Stimulated activated CD8-positive, alpha-beta memory T cell treated with anti-CD3 and anti-CD28 coated beads, Interleukin-7, amount 100 ng/mL, for 1 hour (primary cell): Measurements from ENCODE around the gene SERPINB7.
"Not testable (repeated sequence)": the region's sequence is repeated elsewhere in the genome, so short reads cannot be mapped to it uniquely, and the experiment has no call there.

Source experiments
- DNase-seq, 2 donors: peaks; one replicate each; pipeline ENCODE4 v3.0.0-alpha.2; 2020; ENCODE audit warnings: low read depth in 2 of 2

Gene SERPINB7, protein sequence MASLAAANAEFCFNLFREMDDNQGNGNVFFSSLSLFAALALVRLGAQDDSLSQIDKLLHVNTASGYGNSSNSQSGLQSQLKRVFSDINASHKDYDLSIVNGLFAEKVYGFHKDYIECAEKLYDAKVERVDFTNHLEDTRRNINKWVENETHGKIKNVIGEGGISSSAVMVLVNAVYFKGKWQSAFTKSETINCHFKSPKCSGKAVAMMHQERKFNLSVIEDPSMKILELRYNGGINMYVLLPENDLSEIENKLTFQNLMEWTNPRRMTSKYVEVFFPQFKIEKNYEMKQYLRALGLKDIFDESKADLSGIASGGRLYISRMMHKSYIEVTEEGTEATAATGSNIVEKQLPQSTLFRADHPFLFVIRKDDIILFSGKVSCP

DNA sequence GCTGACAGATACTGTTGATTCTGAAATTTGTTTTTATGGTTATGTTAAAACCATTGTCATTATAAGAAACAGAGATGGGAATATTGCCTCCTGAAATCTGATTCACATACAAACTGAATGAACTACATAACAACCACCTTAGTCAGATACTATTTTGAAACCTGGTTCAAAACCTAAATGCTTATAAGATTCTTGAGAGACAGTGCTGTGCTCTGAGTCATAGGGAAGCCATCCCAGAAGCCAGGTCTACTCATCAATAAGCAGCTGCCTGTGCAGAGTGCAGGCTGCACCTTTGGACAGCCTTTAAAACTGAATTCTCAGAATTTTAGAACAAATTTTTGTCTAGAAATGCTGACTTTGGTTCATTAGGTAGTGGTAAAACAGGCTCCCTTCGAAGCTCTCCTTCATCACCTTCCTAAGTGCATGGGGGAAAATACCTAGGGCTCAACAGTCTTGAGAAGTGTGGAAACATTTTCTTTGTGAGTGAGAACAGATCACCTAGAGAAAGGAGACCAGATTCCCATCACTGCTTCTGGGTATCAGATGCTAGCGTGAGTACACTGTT lies at the start of gene SERPINB7:
Gene SERPINB7, plus strand, starts transcription at position 253 of the 565 bp plus-strand sequence. CDS start 6,955 bp downstream, outside the sequence.
- DNase-seq: no peak

DNA sequence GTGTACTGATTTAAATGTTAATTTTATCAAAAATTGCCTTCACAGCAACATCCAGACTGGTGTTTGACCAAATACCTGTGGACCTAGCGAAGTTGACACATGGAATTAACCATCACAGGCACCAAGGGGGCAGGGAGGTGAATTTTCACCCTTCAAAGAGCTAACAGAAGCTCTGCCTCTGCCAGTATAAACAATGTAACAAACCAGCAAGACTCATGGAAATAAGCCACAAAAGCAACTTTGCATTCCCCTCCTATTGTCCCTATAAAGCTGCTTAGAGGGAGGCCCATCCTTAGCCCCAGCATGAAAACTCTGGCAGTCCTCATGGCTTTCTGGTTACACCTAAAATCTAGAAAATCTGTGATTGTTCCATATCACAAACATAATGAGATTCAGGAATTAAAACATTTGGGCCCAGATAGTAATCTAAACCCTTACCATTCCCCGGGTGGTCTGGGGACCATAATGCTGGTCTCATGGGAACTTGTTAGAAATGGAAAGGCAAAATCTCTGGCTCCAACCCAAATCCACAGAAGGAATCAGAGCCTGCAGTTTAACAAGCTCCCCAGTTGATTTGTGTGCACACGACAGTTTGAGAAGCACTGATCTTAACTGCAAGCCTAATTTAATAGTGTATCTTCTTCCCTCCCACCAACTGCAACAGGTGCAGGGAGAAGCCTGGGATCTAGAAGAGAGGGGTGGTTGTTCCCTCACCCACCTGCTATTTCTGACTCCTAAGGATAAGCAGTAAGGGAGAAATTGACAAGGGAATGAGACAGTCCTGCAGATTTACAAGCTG lies 49.3 kb upstream of the SERPINB7 start:
- DNase-seq: no peak

DNA sequence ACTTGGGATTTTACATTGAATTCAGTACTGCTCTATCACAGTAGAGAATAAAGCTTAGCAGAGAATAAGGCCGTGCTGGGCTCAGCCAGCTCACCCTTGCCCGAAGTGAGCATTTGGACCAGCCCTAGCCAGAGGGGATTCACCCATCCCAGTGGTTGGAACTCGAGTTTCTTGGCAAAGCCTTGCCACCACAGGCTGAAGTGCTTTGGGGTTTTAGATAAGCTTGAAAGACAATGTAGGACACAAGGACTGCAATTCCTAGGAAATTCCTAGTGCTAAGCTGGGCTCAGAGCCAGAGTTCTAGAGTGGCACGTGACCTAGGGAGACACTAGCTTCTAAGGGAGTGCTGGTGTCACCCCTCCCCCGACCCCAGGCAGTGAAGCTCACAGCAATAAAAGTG lies 44.4 kb upstream of the SERPINB7 start:
- no peak for DNase-seq

DNA sequence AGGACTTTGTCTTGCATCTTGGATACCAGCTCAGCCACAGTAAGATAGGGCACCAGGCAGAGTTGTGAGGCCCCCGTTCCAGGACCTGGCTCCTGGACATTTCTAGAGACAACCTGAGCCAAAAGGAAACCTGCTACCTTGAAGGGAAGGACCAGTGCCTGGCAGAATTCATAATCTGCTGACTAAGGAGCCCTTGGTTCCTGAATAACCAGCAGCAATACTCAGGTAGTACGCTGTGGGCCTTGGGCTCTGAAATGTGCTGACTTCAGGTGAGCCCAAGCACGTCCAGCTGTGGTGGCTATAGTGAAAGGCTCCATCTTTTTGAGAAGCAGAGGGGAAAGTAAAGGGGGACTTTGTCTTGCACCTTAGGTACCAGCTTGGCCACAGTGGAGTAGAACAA lies 44.0 kb upstream of the SERPINB7 start:
- no peak for DNase-seq

DNA sequence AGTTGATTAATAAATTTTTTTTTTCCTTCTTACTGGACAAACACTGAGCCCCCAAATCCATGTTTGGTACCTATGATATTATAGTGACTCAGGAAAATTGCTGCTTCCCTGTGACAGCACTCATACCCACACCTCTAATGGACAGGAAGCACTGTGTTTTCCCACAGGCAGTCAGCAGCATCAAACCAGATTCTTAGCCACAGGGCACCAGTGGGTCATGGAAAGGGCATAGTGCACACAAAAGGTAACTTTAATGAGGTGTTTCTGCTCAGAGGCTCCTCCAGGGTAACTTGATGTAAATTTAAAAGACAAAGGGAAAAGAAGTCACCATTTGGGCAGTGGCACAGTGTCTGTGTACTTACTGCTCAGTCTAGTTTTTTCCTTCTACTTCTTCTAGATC lies 38.3 kb upstream of the SERPINB7 start:
- no peak for DNase-seq

DNA sequence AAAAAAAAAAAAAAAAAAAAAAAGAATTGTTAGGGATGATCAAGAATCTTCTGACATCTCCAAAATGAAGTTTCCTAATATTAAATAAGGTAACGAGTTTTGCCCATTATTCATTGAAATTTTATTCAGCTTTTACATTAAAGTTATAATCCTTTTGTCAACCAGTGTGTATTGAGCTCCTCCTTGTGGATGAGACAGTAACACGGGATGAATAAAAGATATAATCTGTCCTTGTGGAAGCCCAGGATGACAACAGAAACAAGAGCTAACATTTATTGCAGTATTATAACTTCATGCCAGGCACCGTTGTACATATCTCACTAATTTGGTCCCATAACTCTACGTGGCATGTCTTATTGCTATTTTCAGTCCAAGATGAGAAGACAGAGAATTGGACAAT lies 33.4 kb upstream of the SERPINB7 start:
- DNase-seq: no peak

DNA sequence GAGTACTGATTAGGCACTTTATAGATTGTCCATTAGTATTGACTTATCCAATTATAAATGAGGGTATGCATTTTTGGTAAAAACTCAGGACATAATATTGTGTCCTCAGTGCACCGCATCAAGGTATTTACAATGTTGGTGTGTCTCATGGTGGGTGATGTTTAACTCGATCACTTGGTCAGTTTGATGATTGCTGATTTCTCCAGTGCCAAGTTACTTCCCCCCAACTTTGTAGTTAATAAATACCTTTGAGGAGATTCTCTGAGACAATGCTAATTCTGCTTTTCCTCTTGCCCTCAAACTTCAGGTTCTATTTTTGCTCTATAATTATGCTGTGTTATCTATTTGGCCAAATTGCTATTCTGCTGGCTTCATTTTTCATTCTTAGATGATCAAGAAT lies 28.2 kb upstream of the SERPINB7 start:
- DNase-seq: no peak

DNA sequence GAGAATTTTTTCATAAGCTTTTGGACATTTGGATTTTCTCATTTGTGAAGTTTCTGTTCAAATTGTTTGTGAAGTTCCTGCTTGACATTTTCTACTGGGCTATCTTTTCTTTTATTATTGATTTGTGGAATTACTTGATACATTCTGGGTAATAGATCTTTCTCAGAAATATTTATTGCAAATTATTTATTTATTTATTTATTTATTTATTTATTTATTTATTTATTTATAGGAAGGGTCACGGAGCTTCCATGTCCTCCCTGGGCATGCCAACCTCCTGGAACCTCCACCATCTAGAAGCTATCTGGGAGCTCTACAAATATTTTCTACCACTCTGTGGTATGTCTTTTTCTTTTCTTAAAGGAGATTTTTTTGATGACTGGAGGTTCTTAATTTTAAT lies 25.7 kb upstream of the SERPINB7 start:
- DNase-seq: no peak

DNA sequence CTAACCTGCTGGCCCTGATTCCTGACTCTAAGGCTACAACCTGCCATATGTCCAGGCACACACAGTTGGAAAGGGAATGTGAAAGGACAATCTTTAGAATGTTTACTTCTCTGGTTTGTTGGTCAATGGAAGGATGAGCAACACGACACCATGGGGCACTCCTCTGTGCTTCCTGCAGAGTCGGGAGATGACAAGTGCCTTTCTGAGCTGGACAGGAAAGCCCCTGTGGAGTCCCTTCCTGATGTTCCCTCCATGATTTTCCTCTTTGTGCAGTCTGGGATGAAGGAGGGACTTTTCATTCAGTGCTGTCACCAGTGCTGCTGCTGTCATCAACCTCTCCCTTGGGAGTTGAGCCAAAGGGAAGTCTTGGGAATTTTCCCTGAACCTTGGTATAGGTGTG lies 22.6 kb upstream of the SERPINB7 start:
- no peak for DNase-seq

DNA sequence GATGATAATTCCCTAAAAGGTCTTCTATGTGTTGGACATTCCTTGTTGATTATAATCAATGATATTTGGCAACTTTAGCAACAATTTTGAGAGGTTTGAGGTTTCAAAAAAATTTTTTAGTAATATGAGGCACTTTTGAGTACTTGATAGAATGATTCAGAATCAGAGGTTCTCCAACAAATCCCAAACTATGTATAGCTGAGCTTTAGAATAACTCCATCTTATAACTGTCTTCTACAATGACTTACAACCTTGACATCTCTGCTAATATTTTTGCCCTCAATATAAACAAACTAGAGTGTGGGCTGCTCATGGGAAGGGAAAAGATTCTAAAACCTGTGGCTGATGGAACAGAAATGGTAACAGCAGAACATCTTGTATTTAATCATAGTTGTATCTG lies 21.5 kb upstream of the SERPINB7 start:
- no peak for DNase-seq

DNA sequence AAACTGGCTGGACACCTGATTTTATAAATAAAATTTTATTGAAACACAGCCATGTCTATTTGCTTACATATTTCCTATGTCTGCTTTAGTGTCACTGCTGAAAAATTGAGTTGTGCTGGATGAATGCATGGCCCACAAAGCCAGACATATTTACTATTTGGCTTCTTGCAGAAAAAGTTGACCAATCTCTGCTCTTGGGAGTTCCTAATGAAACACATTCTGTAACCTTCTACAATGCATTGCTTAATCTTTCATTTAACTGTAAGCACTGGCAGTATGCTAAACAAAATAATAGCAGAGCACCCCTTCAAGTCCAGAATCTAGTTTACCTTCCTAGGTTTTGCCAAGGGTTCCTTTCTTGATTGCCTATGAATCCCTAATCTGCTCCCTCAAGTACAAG lies 17.7 kb upstream of the SERPINB7 start:
- no peak for DNase-seq

DNA sequence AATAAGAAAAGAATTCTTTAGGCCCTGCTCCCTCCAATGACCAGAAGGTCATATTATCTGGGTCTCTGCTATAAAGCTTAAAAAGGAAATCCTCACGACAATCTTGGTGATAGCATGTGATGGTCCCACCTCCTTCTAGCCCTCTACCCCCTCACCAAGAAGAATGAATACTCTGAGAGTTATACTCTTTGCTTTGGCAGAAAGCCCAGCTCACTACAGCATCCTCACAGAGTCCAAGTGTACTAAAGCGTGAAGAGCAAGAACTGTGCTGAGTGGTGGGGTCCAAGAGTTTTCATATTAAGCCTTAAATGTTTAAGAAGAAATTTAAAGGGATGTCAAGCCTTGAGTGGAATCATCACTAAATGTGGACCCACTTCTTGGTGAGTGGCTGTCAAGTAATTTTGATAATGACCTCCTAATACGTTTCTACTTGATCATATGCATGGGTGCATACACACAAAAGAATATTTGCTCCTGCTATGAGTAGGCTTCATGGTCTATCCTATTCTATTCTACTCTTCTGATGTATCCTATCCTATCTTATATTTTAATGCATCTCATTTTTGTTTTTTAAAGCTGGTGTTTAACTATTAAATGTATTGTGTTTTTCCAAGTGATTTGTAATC lies 16.5 kb upstream of the SERPINB7 start:
- no peak for DNase-seq

DNA sequence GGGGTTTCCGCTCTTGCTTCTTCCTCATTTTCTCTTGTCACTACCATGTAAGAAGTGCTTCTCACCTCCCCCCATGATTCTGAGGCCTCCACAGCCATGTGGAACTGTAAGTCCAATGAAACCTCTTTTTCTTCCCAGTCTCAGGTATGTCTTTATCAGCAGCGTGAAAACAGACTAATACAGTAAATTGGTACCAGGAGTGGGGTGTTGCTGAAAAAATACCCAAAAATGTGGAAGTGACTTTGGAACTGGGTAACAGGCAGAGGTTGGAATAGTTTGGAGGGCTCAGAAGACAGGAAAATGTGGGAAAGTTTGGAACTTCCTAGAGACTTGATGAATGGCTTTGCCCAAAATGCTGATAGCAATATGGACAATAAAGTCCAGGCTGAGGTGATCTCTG lies 15.4 kb upstream of the SERPINB7 start:
- DNase-seq: not testable (repeated sequence)

DNA sequence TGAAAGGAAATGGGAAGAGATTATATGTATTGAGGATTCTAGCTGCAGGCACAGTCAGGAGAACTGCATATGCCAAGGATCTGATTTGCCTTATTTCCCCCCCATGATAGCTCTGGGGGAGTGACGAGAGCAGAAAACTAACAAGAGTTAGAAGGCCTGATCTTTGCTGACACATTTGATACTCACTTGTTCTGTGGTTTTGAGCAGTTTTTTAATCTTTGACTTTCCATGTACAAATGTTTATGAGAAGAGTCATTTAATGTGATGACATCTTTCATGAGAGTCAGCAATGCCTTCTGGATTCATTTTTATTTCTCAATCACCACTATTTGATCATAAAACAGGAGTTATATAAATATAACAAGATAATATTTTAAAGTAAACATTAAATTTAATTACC lies 12.7 kb upstream of the SERPINB7 start:
- no peak for DNase-seq

DNA sequence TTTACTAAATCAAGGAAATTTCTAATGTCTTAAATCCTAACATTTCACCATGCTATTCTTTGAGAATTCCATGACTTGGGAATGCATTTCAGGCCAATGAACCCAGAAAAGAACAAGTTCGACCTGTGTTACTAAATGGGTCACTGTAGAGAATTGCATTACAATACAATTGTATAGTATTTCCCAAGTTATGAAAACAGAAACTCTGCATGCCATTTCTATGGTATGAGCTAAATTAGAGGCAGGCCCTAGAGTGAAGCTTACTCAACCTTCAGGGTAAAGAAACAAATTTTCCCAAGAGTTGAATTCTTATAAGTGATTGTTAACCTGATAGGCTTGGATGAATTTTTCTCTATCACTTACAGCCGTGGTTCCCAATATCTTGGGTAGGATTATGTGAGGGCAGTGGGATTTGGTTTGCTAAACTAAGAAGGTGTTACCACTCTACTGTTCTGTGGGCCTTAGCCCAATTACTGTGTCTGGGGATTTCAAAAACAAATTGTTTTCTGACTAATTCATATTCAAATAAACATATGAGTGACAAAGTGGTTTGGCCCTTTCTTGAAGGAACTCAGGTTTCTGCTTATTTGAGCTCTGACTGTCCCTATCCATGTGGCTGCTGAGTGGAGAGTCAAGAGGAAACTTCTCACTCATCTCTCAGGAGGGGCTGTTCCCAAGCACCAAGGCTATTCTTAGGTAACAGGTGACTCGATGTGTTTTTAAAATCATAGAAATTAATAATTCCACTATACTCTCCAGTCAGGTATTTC lies 11.2 kb upstream of the SERPINB7 start:
- no peak for DNase-seq

DNA sequence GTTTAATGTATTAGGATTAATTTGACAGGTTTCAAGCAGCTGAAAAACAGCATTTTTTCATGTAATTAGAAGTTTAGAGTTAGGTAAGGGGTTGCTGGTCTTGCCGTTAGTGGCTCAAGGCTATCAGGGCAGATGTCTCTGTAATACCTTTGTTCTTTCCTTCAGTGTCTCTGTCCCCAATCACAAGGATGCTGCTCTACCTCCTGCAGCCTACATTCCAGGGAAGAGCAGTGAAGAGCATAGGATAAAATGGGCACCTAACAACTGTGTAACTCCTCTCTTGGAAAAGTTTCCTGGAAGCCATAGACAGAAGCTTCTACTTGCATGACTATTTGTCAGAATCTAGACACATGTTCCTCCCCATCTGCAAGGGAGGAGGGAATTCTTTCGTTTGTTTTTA lies 9.4 kb upstream of the SERPINB7 start:
- no peak for DNase-seq

DNA sequence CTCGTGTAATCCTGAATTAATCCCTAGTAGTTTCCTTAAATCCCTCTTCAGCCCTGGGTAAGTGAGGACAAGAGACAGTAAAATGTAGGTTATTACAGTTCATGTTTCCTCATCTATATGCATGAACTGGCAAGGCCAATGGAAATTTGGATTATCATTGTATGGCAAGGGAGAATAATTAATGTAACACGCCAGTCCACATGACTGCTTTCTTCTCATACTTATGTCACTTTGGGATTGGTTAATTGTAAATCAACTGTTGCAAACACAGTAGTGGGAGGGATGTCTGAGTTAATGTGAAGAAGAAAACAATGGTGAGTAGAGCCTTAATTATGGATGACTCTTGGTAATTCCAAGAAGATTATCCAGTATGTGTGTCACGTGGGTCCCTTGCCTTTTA lies 1.7 kb upstream of the SERPINB7 start:
- no peak for DNase-seq

DNA sequence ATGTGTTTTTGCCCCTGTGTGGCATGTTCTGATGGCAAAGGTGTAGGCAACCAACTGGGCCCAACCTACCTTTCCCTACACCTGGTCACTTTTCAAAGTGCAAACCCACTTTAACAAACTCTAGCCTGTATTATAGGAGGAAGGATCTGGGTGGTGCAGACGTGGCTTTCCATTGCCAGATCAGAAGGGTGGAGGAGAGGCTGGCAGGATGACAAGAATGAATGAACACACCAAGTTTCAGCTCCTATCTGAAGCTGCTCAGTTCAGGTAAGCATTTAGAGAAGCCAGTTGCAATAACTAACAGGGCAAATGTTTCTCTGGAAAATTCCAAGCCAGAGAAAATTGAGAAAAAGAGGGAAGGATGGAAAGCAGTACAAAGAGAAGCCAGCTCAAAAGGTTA lies 707 bp upstream of the SERPINB7 start:
- DNase-seq: no peak

DNA sequence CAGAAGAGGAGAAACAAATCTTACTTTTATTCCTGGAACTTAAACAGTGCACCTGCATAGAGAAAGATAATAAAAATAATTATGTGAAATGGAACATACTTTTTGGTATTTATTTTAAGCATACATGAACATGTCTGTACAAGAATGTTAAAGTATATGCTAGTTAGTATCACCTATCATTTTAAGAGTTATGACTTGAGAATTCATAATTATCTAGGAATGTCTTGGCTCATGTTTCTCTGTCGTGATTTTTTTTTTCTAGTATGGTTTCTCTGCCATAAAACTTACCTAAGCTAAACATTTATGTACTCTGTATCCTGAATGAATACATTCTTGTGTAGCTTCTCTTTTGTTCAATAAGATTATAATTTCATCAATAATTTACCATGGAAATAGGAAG lies 4.2 kb downstream of the SERPINB7 start:
- no peak for DNase-seq

DNA sequence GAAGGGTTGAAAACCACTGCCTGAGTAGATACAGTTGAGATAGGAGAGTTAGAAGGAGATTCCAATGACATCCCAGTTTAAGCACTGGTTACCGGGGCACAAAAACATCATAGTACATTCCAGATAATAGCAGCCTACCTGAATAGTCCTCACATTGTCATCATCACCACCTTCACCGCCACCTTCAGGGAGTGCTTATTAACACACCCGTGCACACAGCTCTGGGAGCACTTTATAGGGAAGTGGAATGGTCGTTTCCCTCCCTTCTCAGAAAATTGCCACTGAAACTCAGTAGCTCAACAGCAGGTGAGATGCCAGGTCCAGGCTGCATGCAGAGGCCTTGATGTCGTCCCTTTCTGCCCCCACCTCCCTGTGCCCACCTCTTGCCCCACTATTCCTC lies 8.2 kb downstream of the SERPINB7 start:
- DNase-seq: no peak

DNA sequence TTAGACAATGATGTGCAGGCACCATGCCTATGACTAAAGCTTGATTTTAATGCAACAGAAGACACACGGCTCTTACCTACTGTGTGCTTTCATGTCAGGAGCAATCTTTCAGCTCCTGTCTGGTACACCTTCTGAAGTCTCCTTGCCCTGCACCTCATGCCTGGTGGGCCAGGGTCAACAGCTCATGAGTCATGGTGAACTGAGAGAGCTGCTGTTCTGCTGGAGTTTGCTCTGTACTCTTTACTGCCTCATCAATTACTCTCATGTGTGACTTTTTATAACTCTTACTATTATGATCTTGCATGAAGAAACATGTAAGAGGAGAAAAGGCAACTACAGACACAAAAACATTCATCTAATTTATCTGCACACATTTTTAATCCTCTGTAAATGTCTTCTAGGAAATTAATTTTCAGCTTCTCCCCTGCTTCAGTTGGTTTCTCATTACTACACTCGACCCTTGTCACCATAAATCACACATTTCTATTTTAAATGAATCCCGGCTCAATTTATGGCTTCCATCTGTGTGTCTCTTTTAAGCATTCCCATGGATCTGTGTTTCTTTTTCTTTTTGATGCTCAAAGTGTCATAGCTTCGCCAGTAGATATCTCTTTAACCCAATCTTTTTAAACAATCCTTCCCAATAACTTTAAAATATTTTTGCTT lies 9.7 kb downstream of the SERPINB7 start:
- DNase-seq: no peak
